ENCODE data around the gene GYG1. TPM values are rescaled to one million over a fixed set of nuclear protein-coding genes. Genes with fewer than 3 reads are reported as not detected.
"Not testable (repeated sequence)": the region's sequence is repeated elsewhere in the genome, so short reads cannot be mapped to it uniquely, and the experiment has no call there.

GYG1 gene
- total RNA-seq, 1 donor from 2014 or later, result 35.2 TPM

DNA sequence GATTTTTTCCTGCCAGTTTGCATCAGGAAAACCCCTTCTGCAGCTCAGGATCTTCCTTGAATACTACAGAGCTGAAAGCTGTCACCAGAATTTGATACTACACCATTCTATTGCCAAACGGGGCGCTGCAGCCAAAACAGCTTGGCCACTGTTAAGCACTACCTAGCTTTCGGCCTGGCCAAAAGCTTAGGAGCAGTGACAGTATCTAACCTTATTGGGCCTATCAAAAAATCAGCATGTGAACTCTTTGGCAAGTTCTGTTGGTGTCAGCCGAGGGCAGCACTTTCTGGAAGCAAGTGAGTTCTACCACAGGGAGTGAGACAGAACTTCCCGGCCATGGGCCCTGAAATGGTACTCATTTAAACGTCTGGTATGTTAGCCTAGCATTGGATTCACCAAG, 16.1 kb upstream of the GYG1 start:
- peak; percentile 74 for ATAC-seq
- no peak for DNase-seq (ENCODE audit: low spot score)
- intact Hi-C loops (cut with DNase I), result no loop called here

DNA sequence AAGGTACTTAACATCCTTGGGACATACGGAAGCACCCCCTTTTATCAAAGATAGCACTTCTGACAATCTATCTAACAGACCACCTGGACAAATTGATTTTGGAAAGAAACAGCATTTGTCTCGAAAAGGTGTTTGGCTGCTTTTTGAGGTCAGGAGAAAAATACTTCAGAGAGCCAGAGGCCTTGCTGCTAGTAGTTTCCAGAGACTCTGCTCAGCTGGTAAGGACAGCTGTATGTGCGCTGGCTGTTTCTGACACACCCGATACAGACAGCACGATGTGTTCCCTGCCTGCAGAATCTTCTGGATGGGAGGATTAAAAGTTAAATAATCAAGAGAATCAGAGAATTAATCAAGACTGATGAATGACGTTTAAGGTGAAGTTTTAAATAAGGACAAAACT, 15.6 kb upstream of the GYG1 start:
- intact Hi-C loops (cut with DNase I), result no loop called here
- no peak for DNase-seq (ENCODE audit: low spot score)
- peak; percentile 69 for ATAC-seq

DNA sequence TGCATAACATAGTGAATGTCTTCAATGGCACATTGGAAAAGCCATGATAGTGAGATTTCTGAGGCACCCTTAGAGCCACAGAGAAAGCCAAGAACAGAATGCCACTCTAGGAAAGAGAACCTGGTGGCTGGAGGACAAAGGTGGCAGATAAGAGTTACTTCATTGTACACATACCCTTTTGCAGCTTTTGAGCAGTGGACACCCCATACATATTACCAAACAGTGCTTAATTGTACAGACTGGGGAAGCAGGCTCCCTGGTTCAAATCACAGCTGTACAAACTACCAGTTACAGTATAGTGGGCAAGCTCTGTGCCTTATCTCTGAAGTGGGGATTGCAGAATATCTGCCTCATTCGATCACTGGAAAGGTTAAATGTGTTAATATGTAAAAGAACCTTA, 10.1 kb upstream of the GYG1 start:
- ATAC-seq, result no peak
- DNase-seq (ENCODE audit: low spot score), result no peak

DNA sequence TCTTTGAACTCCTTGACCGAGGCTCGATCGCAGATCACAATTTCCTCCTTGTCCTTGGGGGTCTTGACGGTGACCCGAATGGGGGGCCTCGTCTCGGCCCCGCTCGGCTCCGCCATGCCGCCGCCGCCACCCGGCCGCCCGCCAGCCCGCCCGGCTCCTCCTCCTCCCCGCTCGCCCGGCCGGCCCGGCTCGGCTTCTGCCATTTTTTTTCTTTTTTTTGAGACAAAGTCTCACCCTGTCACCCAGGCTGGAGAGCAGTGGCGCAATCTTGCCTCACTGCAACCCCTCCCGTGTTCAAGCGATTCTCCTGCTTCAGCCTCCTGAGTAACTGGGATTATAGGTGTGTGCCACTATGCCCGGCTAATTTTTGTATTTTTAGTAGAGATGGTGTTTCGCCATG, 3.8 kb upstream of the GYG1 start:
- ATAC-seq; intact Hi-C loops (cut with DNase I); DNase-seq (ENCODE audit: low spot score): not testable (repeated sequence)

More for the DNA sequence above, 10.1 kb upstream of the GYG1 start:
- intact Hi-C loops (cut with DNase I), result no loop called here

DNA sequence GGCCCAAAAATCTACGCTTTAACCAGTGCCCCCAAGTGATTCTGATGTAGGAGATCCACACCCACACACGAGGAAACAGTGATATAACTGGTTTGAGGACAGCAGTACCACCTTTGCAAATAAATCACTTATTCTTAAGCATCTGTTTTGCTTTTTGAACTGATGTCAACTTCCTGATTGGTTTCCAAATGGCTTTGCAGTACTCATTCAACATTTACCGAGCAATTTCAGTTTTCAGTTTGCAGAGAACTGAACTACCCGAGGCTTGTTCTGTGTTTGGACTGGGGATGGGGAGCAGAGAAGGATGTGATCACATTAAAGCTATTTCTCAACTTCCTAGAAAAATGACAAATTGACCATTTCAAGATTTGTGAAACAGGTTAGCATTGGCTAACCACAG, 1.1 kb upstream of the GYG1 start:
- ATAC-seq (peak; percentile 36), DNase-seq (ENCODE audit: low spot score) (no peak)
- intact Hi-C loops (cut with DNase I), result no loop called here

DNA sequence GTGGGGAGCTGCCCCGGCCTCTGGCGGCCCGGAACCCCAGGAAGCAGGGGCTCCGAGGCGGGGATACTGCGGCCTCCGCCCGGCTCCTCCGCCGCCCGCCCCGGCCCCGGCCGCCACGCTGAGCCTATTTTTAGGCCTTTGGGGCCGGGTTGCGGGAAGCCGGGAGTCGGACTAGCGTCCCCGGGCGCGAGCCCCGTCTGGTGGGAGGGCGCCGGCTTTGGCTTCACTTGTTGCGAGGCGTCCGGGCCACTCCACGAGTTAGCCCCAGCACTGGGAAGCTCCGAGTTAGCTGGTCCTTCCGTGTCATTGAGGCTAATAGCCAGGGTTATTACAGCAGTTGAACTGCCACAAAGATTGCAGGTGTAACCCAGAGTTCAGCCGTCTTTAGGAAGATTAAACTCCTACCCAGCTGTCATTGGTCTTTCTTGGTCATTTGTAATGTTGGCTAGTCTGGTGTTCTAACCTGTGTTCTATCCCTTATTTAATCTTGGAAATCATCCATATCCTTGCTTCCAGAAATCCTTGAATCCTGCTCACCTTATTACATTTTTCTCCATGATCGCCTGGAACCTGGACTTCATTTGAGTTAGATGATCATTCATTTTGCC, 791 bp downstream of the GYG1 start:
- intact Hi-C loops (cut with DNase I), result no loop called here

DNA sequence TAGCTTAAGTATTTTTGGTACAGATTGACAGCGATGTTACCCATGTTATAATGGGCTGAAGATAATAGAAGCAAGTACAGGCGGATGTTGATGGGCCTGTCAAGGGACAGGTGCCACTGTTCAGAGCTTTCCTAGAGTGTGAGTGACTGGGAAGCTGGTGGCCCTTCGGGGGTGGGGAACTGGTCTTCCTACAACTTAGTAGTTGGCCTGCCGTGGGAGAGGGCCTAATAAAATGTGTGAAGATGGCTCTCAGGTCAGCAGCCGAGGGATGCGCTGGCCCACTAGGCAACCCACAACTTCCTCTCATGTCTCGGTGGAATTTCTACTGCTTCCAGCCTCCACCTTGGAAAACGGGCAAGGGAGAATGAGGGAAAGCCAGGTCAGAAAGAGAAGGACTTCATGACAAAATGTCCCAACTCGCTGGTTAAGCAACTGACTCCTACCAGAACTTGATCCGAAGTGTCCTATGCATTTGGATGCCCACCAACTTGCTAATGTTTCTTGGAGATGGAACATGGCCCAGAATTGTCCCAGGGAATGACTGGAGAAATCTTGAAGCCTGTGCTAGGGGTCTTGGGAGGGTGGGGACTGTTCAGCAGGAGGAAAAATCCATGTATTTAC, 1.4 kb downstream of the GYG1 start:
- intact Hi-C loops (cut with DNase I), result no loop called here
- no peak for DNase-seq (ENCODE audit: low spot score)
- ATAC-seq, result no peak

More for the DNA sequence above, 791 bp downstream of the GYG1 start:
- DNase-seq (ENCODE audit: low spot score) (peak; percentile 65), ATAC-seq (peak; percentile 31)

DNA sequence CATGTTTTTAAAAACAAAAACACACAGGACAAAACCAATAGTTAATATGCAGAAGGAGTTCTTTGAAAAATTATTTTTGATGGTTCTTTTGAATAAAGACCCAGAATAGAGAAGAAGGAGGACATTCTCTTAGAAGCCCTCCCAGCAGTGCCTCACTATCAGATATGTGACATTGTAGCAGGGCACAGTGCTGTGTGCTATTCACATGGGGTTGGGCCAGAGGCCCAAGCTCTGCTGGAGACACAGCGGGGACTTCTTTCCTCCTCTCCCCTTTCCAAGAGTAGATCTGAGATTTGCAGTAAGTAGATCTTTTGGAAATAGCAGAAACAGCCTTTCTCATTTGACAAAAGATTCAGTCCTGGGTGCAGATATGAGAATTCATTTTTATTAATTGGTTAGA, 6.3 kb downstream of the GYG1 start:
- no peak for DNase-seq (ENCODE audit: low spot score)
- ATAC-seq, result no peak
- intact Hi-C loops (cut with DNase I), result no loop called here

DNA sequence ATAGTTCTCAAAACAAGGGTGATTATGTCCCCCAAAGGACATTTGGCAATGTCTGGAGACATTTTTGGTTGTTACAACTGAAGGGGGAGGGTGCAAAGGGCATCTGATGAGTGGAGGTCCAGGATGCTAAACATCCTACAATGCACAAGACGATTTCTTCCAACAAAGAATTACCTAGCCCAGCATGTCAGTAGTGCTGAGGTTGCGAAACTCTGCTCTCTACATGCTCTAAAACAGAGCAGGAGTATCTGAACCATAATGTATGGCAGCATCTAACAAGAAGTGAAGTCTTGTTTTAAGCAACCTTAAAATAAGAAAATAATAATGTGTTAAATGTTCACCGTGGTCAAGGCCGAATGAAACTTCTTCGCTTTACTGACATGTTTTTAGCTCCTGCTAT, 7.0 kb downstream of the GYG1 start:
- DNase-seq (ENCODE audit: low spot score) (no peak), ATAC-seq (no peak)
- intact Hi-C loops (cut with DNase I), result no loop called here

DNA sequence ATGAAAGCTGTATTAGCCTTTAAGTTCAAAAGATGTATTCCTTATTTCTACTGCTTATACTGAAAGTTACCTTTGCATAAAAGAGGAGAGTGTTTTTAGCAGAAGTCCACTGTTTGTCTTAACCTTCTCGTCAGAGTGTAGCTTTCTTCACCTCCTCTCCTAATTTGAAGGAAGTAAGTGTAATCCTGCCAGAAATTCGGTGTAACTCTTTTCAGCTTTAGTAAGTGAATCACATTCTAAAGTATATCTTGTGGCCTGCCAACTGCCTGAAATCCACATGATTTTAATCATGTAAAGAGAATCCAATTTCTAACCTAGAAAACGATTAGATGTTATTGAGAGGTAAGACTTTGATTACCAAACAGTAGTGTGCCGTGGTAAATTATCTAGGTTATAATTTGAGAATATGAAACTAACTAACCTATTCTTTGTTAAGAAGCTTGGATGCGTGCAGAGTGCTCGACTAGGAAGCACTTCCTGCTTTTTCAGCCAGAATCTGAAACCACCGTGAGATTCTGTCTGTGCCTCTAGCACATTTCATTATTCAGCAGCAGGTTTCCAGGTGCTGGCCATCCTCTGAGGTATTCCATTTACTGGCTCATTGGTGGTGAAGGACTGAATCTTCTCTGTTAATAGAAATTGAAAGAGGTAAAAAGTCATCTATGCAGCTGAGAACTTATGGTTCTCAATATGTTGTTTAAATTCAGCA, 7.5 kb downstream of the GYG1 start:
- DNase-seq (ENCODE audit: low spot score), result no peak
- intact Hi-C loops (cut with DNase I), result no loop called here
- ATAC-seq, result no peak

DNA sequence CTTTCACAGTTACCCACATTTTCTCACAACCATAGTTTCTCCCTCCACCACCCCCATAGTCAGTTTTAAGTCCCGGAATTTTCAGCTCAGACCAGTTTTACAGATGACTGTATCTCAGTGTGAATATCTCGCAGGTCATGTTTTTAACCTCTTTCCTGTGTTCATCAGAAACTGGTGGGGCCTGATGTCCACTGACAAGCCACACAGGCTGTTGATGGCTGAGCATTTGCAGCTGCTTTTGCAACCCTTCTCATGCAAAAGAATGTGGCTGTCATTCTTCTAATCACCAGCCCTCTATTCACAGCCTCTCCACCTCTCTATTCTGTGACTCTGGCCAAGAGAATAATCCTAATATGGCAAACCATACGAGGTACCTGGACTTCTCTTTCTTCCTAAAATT, 8.5 kb downstream of the GYG1 start:
- ATAC-seq, result no peak
- intact Hi-C loops (cut with DNase I), result no loop called here
- no peak for DNase-seq (ENCODE audit: low spot score)

DNA sequence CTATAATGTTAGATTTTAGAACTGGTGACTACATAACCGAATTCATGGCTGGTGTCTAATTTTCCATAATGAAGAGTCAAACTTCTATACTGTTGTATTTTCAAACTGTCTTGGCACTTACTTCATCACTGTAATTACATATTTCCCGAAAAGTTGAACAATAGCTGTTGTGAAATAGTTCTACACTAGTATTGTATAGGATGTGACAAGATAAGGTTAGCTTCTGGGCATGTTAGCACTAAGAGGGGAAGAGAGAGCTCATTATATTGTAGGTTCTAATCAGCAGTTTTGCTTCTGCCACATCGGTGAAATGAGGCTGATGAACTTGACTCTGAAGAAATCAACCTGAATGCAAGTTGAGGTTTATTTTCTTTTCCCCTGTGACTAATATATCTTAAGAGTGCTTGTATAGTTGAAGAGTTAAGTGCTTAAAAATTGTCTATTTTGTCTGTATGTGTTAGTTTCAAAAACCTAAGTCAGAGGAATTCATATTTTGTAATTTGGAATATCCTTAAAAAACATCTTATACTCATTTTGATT, 8.9 kb downstream of the GYG1 start:
- no peak for ATAC-seq
- intact Hi-C loops (cut with DNase I), result no loop called here
- no peak for DNase-seq (ENCODE audit: low spot score)

DNA sequence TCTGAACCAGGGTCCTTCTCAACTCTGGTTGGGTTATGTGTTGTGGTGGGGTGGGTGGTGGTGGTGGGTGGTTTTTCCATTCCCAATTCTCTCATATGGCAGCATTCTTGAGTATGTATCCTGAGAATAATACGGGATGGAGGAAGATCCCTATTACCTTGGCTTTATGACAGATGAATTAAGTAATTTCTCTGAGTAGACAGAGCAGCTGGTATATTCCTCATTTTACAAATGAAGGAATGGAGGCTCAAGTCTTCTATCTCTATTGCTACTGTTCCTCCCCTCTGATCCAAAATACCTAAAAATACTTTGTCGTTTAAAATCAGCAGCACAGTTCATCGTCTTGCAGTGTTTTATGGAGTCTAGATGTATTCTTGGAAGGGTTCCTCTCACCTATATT, 10.4 kb downstream of the GYG1 start:
- DNase-seq (ENCODE audit: low spot score) (no peak), ATAC-seq (no peak)
- intact Hi-C loops (cut with DNase I), result no loop called here

DNA sequence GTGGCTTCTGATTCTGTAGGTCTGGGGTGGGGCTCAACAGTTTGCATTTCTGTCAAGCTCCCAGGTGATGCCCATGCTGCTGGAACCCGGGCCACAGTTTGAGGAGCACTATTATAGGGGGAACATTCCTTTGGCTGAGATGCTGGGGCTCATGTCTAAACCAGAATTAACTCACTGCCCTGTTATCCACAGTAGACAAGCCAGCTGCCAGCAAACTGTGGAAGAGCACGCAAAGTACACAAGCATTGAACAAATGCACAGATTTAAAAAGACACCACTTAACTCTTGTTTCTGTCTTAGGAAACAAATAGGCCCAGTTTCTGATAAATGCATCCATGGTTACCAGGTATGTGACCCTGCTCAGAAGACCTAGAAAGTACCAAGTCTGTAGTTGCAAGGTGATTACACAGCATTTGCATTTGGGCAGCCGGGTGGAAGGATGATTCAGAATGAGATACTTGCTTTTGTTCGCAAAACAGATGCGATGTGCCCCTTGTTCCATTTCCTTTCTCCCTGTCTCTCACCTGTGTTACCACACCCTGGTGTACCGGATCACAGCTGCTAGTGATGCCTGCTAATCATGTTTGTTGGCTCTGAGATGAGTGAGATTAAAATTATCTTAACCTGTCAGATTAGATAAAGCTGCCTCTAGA, 12.4 kb downstream of the GYG1 start:
- intact Hi-C loops (cut with DNase I), result no loop called here
- ATAC-seq (no peak), DNase-seq (ENCODE audit: low spot score) (no peak)

DNA sequence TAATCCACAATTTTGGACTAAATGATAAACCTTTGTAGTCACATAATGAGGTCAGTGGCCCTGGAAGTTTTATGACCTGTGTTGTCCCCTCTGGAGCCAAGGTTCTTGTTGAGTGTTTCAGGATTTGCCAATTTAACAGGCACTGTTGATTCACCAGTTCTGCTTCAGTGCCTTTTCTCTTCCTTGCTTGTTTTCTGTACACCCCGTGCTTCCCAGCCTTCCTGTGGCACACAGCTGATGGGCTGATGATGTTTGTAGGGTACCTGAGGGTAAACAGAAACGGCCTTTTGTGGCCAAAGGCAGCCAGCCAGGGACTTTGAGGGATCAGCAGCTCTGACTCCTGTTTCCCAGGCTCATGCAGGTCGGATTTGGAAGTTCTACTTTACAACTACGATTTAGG, 13.3 kb downstream of the GYG1 start:
- ATAC-seq (peak; percentile 81), DNase-seq (ENCODE audit: low spot score) (no peak)
- intact Hi-C loops (cut with DNase I), result no loop called here

DNA sequence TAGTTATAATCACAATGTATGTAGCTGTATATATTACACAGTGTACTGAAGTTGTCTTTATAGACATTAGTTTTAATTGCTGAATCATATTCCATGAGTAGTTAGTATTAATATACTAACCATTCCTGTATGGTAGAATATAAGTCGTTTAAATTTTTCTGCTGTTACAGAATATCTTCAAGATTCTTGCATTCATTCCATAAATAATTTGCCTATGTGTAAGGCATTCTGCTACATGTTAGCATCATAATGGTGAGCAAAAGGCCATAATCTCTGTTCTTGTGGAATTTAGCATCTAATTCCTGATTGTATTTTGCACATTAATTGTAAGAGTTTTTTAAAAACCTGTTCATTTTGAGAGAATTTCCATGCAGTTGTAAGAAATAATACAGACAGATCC, 14.1 kb downstream of the GYG1 start:
- ATAC-seq (no peak), DNase-seq (ENCODE audit: low spot score) (no peak)
- intact Hi-C loops (cut with DNase I), result no loop called here

DNA sequence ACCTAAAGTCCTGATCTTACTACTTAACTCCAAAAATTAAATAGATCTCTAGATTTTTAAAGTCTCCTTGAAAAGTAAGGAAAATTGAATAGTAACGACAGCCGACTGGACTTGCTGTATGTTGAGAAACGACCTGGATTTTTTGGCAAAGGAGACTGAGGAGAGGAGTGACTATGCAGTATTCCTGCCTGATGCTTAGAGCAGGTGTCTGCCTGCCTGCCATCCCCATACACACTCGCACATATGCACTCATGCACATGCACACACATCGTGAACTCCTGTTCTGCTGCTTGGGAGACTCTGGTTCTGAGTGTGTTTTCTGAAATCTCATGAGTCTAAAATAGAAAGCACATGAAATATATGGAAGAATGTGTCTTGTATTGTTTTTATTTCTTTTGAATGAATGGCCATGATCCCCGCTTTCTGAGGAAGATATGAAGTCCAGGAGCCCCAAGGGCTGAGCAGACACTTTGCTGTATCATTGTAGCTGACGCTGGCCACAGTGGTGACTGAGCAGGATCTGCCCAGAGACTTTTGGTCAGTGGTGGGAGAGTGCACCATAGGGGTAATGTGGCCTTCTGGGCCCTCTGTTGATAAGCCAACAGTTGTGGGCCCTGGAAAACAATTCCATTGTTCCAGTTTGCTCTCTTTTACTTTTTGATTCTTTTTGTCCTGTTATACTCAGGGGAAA, 16.4 kb downstream of the GYG1 start:
- intact Hi-C loops (cut with DNase I), result no loop called here
- ATAC-seq (no peak), DNase-seq (ENCODE audit: low spot score) (no peak)

DNA sequence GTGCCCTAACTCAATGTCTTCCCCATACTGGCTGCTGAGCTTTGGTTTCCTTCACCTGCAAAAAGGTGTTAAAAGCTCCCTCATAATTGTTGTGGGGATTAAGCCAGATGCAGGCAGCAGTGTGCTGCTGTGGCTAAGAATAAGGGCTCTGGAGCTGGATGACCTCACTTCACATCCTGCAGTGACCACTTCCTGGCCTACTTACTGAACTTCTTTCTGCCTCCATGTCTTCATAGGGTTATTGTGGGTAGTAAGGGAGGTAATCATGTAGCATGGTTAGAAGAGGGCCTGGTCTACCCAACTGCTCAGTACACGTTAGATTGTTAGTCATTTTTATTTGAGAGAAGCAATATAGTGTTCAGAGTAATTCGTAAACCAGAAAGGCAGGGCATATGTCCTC, 18.4 kb downstream of the GYG1 start:
- DNase-seq (ENCODE audit: low spot score), result no peak

DNA sequence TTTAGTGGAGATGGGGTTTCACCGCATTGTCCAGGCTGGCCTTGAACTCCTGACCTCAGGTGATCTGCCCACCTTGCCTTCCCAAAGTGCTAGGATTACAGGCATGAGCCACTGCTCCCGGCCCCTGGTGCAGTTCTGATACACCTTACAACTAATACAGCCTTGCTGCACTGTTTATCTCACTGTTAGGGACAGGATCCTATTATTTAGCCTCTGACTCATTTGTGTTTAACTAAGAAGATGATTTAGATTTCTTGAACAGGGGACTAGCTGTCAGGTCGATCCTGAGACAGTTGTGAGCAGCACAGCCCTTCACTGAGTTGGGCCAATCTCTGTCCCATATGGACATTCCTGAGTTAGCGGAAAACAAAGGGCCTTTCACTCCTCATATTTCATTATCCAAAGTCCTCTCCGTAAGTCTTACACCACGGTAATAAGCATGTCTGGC, 19.2 kb downstream of the GYG1 start:
- DNase-seq (ENCODE audit: low spot score) (no peak), ATAC-seq (peak; percentile 55)
- intact Hi-C loops (cut with DNase I), result no loop called here

More for the DNA sequence above, 18.4 kb downstream of the GYG1 start:
- no peak for ATAC-seq
- intact Hi-C loops (cut with DNase I), result no loop called here

Data from sciatic nerve (tissue), 2 donors.